Endothelial cell of hepatic sinusoid (primary cell): ENCODE results near the gene KMT2A.
"Not testable (repeated sequence)": the region's sequence is repeated elsewhere in the genome, so short reads cannot be mapped to it uniquely, and the experiment has no call there.

ENCODE experiments used
- in situ Hi-C: cut with HindIII; loops from 2 replicates; pipeline ENCODE4 v1.10.0; 2017; ENCODE audit warnings: low sequenced_read_pairs

KMT2A gene

DNA sequence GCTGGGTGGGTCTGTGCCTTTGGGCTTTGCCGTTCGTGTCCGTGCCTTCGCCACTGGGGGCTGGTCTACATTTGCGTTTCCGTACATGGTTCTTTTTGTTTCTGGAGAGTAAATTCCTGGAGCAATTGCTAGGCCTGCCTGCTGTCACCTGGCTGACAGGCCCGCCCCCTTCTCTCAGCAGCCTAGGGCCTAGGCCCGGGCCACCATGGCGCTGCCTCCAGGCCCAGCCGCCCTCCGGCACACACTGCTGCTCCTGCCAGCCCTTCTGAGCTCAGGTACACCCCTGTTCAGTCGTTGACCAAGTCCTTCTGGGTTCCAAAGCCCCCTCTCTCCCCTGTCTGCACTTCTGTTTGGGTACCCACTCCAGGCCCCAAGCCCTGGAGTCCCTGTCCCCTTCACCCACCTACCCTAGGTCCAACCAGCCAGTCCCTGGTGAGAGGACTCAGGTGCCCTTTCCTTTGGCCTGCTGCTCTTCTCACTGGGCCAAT, 95.3 kb downstream of the KMT2A start:
- in situ Hi-C loops = no loop called here

DNA sequence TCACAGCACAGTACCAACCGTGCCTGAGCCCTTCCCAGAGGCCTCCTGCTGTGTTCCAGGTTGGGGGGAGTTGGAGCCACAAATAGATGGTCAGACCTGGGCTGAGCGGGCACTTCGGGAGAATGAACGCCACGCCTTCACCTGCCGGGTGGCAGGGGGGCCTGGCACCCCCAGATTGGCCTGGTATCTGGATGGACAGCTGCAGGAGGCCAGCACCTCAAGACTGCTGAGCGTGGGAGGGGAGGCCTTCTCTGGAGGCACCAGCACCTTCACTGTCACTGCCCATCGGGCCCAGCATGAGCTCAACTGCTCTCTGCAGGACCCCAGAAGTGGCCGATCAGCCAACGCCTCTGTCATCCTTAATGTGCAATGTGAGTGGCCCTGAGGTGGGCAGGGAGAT, 95.8 kb downstream of the KMT2A start:
- in situ Hi-C loops = no loop called here

DNA sequence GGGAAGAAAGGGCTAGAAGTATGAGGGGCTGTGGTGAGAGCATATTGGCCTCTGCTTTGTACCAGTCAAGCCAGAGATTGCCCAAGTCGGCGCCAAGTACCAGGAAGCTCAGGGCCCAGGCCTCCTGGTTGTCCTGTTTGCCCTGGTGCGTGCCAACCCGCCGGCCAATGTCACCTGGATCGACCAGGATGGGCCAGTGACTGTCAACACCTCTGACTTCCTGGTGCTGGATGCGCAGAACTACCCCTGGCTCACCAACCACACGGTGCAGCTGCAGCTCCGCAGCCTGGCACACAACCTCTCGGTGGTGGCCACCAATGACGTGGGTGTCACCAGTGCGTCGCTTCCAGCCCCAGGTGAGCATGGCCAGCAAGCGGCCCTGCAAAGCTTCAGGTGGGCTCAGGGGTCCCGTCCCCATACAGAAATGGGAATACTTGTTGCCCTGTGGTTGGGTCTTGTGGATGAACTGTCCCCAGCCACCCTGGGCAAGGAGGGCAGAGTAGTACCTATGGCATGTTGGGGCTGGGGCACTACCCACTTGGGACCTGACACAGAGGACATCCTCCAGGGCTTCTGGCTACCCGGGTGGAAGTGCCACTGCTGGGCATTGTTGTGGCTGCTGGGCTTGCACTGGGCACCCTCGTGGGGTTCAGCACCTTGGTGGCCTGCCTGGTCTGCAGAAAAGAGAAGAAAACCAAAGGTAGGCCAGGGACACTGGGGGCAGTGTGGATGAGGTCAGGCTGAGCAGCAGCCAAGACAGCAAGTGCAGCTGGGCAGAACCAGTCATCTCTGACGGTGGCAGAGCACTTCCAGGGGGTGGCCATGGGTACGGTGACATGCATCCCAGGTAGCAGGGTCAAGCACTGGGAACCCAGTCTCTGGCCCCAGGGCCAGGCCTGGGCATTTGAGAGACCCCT, 96.8 kb downstream of the KMT2A start:
- in situ Hi-C loops = no loop called here

DNA sequence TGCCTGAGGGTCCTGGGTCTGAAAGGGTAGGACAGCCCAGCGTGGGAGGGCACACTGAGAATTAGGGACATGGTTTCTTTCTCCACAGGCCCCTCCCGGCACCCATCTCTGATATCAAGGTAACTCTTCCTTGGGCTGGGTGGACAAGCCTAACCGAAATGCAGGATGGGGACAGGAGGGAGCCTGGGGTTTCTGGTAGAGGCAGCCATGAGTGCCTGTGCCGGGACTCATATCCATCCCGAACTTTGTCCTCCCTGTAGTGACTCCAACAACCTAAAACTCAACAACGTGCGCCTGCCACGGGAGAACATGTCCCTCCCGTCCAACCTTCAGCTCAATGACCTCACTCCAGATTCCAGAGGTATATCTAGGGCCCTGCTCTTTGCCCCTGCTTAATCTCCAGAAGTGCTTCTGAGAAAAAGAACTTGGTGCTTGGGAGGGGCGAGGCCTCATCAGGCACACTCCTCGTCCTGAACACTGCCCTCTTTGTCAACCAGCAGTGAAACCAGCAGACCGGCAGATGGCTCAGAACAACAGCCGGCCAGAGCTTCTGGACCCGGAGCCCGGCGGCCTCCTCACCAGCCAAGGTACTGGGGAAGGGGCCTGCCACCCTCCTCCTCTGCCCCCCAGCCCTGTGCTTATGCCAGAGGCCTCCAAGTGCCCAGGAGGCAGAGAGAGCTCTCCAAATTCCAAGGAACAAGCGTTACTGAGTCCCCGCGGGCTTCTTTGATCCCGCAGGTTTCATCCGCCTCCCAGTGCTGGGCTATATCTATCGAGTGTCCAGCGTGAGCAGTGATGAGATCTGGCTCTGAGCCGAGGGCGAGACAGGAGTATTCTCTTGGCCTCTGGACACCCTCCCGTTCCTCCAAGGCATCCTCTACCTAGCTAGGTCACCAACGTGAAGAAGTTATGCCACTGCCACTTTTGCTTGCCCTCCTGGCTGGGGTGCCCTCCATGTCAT, 97.8 kb downstream of the KMT2A start:
- in situ Hi-C loops = no loop called here

DNA sequence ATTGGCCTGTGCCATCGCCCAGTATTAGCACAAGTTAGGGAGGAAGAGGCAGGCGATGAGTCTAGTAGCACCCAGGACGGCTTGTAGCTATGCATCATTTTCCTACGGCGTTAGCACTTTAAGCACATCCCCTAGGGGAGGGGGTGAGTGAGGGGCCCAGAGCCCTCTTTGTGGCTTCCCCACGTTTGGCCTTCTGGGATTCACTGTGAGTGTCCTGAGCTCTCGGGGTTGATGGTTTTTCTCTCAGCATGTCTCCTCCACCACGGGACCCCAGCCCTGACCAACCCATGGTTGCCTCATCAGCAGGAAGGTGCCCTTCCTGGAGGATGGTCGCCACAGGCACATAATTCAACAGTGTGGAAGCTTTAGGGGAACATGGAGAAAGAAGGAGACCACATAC, 99.0 kb downstream of the KMT2A start:
- in situ Hi-C loops = no loop called here

DNA sequence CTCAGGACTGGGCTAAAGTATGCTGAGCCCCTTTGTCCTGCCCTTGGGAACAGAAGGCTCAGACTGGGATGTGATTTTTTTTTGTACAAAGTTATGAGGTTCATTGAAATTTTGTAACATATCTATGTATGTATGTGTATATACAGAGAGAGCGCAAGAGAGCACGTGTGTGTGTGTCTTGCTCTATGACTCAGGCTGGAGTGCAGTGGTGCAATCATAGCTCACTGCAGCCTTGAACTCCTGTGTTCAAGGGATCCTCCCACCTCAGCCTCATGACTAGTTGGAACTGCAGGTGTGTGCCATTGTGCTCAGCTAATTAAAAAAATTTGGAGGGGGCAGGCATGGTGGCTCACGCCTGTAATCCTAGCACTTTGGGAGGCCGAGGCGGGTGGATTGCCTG, 100.4 kb downstream of the KMT2A start:
- in situ Hi-C loops = no loop called here

DNA sequence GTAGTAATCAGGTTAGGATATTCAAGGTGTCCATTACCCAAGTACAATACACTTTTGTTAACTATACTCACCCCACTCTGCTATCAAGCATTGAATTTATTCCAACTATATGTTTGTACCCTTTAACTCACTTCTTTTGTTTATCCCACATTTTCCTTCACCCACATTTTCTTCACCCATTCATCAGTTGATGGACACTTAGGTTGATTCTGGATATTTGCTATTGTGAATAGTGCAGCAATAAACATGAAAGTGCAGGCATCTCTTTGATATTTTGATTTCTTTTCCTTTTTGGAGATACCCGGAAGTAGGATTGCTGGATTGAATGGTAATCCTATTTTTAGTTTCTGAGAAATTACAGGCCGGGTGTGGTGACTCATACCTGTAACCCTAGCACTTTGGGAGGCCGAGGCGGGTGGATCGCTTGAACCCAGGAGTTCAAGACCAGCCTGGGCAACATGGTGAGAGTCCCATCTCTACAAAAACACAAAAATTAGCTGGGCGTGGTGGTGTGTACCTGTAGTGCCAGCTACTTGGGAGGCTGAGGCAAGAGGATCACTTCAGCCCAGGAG, 101.2 kb downstream of the KMT2A start:
- in situ Hi-C loops = no loop called here

DNA sequence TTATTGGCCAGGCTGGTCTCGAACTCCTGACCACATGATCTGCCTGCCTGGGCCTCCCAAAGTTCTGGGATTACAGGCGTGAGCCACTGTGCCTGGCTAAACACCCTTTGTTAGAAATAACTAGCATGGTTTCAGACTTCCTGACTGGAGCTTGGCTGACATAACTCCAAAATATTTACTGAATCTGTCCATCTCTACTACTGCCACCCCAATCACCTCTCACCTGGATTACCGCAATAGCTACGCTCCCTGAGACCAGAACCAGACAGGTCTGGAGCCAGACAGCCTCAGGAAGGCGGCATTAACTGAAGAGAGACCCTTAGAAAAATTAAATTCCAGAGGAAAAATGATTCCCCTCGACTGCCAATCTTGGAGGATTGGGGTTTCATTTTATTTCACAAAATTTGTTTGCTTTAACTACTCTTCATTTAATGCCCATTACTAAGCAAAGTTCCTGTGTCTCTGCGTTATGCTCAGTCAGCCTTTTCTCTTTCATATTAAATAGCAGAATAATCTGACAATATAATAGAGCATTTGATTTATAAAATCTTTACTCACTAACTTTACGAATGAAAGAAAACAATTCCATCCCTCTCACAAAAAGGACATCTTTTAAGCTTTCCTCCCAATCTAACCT, 107.8 kb downstream of the KMT2A start:
- in situ Hi-C loops = no loop called here

GRCh38 chr11:118544647-118545010, 108.3 kb downstream of the KMT2A start:
- in situ Hi-C loops = no loop called here

DNA sequence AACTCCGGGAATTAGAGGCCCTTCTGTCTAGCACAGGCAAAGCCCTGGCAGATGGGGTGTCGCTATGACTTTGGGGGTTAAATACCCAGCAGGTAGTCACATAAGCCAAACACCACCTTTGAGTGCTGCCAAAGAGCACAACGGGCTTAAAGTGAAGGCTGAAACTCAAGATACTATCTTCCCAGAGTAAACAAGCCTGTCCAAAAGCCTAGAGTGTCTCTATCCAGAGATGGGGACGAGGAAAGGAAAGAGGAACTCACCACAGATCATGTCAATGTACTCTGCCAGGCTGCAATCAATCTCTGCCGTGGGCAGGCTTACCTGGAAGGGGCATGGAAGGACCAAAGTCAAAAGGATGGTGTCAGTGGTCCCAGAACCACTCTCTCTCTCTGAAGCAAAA, 109.2 kb downstream of the KMT2A start:
- in situ Hi-C loops = no loop called here

- in situ Hi-C loops = no loop called here
Measured at GRCh38 chr11:118547132-118547531, 110.8 kb downstream of the KMT2A start.

DNA sequence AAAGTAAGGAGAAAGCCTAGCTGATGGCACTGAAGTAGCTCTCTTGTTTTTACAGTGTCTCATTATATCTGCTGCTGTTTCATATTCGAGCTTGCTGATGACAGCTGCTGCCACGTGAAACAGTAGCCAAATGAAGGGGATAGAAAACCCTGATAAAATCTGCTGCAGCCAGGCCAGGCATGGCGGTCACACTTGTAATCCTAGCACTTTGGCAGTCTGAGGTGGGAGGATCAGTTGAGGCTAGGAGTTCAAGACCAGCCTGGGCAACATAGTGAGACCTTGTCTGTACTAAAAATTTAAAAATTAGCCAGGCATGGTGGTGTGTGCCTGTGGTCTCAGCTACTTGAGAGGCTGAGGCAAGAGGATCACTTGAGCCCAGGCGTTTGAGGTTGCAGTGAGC, 116.0 kb downstream of the KMT2A start:
- in situ Hi-C loops = no loop called here

GRCh38 chr11:118560806-118561205, 124.5 kb downstream of the KMT2A start:
- in situ Hi-C loops = no loop called here

- in situ Hi-C loops = no loop called here
Measured at GRCh38 chr11:118565051-118565450, 128.8 kb downstream of the KMT2A start.

DNA sequence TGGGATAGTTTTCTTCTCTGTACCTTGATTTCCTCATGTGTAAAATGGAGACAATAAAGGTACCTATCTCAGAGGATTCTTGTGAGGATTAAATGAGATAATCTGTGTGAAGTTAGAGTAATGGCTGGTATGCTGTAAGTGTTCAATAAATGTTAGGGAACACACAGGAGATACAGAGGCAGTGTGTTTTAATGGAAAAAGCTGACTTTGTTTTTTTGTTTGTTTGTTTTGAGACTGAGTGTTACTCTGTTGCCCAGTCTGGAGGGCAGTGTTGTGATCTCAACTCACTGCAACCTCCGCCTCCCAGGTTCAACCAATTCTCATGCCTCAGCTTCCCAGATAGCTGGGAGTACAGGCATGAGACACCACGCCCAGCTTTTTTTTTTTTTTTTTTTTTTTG, 133.4 kb downstream of the KMT2A start:
- in situ Hi-C loops = no loop called here

DNA sequence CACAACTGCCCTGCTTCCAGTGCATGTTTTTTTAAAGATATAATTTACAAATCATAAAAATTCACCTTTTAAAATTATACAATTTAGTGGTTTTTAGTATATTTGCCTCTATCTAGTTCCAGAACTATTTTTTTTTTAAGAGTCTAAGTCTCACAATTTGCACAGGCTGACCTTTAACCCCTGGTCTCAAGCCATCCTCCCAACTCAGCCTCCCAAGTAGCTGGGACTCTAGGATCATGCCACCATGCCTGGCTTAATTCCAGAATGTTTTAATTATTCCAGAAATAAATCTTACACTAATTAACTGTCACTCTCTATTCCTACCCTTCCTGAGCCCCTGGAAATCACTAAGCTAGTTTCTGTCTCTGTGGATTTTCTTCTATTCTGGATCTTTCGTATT, 134.5 kb downstream of the KMT2A start:
- in situ Hi-C loops = no loop called here

DNA sequence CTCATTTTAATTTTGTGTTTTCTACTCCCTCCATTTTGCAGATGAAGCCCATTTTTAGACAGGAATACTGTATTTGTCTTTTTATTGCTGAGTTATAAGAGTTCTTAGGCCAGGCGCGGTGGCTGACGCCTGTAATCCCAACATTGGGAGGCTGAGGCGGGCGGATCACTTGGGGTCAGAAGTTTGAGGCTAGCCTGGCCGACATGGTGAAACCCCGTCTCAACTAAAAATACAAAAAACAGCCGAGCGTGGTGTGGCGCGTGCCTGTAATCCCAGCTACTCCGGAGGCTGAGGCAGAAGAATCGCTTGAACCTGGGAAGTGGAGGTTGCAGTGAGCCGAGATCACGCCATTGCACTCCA, 135.4 kb downstream of the KMT2A start:
- in situ Hi-C loops = not testable (repeated sequence)

DNA sequence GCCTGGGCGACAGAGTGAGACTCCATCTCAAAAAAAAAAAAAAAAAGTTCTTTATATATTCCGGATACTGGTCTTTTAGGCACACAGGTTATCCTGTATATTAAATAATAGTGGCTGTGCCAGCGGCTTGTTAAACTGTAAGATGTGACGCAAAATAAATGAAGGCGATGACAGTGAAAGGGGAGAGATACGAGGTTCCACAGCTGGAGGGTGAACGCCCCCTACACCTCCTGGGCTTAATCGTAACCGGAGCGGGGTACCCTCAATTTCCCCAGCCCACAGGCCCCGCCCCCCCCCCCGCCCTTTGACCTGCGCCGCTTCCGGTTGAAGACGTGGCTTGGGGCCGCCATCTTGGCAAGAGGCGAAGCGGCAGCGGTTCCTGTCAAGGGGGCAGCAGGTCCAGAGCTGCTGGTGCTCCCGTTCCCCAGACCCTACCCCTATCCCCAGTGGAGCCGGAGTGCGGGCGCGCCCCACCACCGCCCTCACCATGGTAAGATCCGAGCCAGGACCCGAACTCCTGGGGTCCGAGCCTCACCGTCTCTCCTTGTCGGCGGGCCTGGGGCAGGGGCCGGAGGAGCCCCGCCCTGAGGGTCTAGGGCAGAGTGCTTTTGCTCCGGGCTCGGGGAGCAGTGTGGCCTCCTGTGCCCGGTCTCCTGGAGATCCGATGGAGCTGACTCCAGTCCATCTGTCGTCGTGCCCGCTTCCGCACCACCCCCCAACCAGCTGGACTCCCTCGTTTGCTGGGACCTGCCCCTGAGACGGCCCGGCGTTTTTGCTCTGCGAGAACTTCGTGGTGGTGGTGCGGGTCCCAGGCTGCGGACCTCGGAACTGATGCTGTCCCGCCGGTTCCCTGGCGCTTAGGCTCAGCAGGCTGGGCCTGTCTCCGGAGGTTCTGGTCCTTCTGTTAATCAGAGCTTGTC, 136.0 kb downstream of the KMT2A start, which contains the start of gene ARCN1:
ARCN1 (plus strand) TSS at position 349 of the 920 bp plus-strand sequence; CDS start at position 488, 139 bp downstream.
- in situ Hi-C loops = no loop called here

DNA sequence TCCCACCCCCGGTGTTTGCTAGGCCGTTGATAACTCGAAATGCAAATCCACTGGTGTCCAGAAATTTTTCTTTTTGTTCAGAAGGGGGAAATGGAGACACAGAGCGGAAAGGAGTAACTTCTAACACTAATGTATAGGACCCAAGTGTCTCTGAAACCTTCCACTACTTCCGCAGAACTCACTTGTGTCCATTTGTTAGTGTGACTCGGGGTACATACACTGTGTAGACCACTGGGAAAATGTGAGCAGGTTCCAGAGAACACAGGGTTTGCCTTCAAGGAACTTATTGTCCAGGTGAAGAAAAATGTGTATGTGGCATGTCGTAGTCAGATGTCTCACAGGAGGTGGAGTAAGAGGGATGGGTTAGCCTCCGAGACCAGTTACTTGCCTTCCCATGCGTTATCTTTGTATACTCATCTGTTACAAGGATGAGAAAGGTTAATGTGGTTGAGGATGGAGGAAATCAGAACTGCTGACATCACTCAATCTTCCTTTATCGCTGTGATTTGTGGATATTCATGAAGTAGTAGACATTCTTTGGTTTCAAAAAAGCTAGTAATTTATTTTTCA, 136.8 kb downstream of the KMT2A start:
- in situ Hi-C loops = no loop called here
